Activated CD4-positive, alpha-beta T cell treated with anti-CD3 and anti-CD28 coated beads, Interleukin-2, amount 10 ng/mL, durations not matched to agents 7 days and 5 days (primary cell): ENCODE measurements around the gene SF1. TPM values are rescaled to one million over a fixed set of nuclear protein-coding genes. Genes with fewer than 3 reads are reported as not detected.
A peak's percentile ranks its signal among the peaks of the same experiment; 100 is the strongest.
"Not testable (repeated sequence)": the region's sequence is repeated elsewhere in the genome, so short reads cannot be mapped to it uniquely, and the experiment has no call there.

Experiments
- CTCF ChIA-PET: fragments of 350-600 bp; sonication (Branson Sonifier 250); formaldehyde crosslinking; loops from one replicate; lab custom pipeline; 2021; ENCODE audit warnings: antibody characterized with exemption; lab: Charles Lee
- POLR2A ChIA-PET: fragments of 350-600 bp; sonication (Branson Sonifier 250); formaldehyde crosslinking; loops from one replicate; lab custom pipeline; 2021; ENCODE audit warnings: antibody characterized with exemption; lab: Charles Lee
- DNase-seq: peaks from one replicate; pipeline ENCODE4 v3.0.0-alpha.2; 2020
- H3K27ac Mint-ChIP-seq: one replicate; pipeline ENCODE4 v1.8.0; 2021; ENCODE audit warnings: mild to moderate bottlenecking, moderate library complexity, mixed read lengths
- H3K27me3 Mint-ChIP-seq: one replicate; pipeline ENCODE4 v1.8.0; 2021; ENCODE audit warnings: mixed read lengths
- H3K36me3 Mint-ChIP-seq: one replicate; pipeline ENCODE4 v1.8.0; 2021; ENCODE audit warnings: low read depth, mixed read lengths
- H3K4me1 Mint-ChIP-seq: one replicate; pipeline ENCODE4 v1.8.0; 2021; ENCODE audit warnings: mixed read lengths
- H3K4me3 Mint-ChIP-seq: one replicate; pipeline ENCODE4 v1.8.0; 2021; ENCODE audit warnings: mild to moderate bottlenecking, moderate library complexity, mixed read lengths
- H3K9me3 Mint-ChIP-seq: one replicate; pipeline ENCODE4 v1.8.0; 2021; ENCODE audit warnings: mixed read lengths
- total RNA-seq, 2 experiments: library from RNA; stranded (reverse); gene quantifications; one replicate each; pipeline ENCODE4 v1.2.3, GENCODE V29; 2021

SF1 gene, protein sequence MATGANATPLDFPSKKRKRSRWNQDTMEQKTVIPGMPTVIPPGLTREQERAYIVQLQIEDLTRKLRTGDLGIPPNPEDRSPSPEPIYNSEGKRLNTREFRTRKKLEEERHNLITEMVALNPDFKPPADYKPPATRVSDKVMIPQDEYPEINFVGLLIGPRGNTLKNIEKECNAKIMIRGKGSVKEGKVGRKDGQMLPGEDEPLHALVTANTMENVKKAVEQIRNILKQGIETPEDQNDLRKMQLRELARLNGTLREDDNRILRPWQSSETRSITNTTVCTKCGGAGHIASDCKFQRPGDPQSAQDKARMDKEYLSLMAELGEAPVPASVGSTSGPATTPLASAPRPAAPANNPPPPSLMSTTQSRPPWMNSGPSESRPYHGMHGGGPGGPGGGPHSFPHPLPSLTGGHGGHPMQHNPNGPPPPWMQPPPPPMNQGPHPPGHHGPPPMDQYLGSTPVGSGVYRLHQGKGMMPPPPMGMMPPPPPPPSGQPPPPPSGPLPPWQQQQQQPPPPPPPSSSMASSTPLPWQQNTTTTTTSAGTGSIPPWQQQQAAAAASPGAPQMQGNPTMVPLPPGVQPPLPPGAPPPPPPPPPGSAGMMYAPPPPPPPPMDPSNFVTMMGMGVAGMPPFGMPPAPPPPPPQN
- 100 to 1,000 TPM; 435 to 456 TPM for total RNA-seq

DNA sequence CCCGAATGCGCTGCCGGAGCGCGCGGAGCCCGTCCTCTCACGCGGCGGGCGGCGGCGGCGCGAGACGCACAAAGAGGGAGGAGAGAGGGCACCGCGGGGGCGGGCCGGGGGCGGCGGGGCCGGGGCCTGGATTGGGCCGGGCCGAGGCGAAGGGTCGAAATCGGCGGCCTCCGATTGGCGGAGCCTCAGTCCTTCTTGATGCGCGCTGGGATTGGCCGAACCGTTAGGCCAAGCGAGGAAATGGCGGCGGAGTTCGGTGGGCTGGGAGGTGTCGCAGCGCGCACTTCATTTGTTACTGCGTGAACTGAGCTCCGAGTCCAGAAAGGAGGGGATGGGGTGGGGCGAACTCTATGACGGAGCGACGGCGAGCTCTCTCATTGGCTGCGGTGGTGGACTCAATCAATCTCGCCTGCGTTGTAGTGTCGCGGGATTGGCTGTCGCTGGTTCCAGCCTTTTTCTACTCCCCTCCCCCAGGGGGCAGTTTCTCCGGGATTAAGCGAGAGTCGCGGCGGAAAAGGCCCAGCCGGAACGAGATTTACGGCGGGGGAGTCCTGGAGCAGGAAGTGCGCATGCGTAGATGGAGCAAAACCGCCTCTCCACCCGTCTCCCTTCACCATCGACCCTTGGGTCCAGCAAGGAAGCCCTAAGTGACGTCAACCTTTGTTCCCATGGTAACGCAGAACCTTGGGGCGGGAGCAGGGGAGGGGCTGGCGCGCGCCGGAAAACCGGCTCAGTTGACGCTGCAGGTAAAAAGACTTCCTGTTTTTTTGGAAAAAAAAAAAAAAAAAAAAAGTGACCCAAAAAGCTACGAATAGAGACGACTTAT lies at the start of gene SF1:
SF1 (minus strand) TSS at position 70 of the 826 bp plus-strand sequence. CDS start 150 bp downstream, outside the sequence.
- H3K4me3 Mint-ChIP-seq = peak within 1 kb of the TSS; percentile 97
- no peaks in the 10 kb centered on the region for H3K9me3 Mint-ChIP-seq
- ChIA-PET POLR2A (interaction anchor here (0.6 to 1.0 kb wide), 5 partner anchors 32 to 794 kb away, joined by 3 to 4 read pairs (median 3); partner anchors contain the start of genes RASGRP2 and SAC3D1), CTCF (interaction anchor here (0.6 to 1.8 kb wide), 11 partner anchors 11 to 1891 kb away, joined by 3 to 7 read pairs (median 3); partner anchors contain the start of genes FAU, MRPL49 and RASGRP2)
- no peaks in the 10 kb centered on the region for H3K27me3 Mint-ChIP-seq
- peak within 1 kb of the TSS; percentile 98 for H3K27ac Mint-ChIP-seq
- DNase-seq = peak; percentile 100
- H3K36me3 Mint-ChIP-seq = peaks cover 40% of the 10 kb centered on the region
- peaks cover 54% of the 10 kb centered on the region for H3K4me1 Mint-ChIP-seq

DNA sequence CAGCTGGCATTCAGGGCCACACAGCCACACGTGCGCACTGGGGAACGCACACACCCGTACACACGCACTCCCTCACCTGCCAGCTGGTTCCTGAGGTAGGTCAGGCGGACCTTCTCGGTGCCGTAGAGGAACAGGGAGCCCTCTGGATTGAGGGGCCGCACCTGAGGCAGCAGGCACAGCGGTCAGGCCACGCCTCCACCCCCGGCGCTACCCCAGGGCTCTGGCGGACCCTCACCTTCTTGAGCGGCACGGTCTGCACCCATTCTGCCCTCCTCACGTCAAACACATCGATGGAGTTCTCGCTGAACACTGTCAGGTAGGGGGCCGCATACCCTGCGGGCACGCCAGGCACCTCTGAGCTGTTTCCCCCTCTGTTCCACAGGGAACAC lies 49.1 kb upstream of the SF1 start:
- H3K36me3 Mint-ChIP-seq = no peaks in the 10 kb centered on the region
- no peak overlapping the region for H3K27ac Mint-ChIP-seq
- ChIA-PET CTCF (interaction anchor here (0.8 to 1.6 kb wide), 3 partner anchors 12 to 61 kb away, joined by 3 to 5 read pairs (median 4); partner anchors contain the start of gene CDC42BPG), POLR2A (no interaction called here)
- no peaks in the 10 kb centered on the region for H3K27me3 Mint-ChIP-seq
- DNase-seq = no peak
- no peak overlapping the region for H3K4me3 Mint-ChIP-seq
- H3K9me3 Mint-ChIP-seq = no peaks in the 10 kb centered on the region
- H3K4me1 Mint-ChIP-seq = no peaks in the 10 kb centered on the region

DNA sequence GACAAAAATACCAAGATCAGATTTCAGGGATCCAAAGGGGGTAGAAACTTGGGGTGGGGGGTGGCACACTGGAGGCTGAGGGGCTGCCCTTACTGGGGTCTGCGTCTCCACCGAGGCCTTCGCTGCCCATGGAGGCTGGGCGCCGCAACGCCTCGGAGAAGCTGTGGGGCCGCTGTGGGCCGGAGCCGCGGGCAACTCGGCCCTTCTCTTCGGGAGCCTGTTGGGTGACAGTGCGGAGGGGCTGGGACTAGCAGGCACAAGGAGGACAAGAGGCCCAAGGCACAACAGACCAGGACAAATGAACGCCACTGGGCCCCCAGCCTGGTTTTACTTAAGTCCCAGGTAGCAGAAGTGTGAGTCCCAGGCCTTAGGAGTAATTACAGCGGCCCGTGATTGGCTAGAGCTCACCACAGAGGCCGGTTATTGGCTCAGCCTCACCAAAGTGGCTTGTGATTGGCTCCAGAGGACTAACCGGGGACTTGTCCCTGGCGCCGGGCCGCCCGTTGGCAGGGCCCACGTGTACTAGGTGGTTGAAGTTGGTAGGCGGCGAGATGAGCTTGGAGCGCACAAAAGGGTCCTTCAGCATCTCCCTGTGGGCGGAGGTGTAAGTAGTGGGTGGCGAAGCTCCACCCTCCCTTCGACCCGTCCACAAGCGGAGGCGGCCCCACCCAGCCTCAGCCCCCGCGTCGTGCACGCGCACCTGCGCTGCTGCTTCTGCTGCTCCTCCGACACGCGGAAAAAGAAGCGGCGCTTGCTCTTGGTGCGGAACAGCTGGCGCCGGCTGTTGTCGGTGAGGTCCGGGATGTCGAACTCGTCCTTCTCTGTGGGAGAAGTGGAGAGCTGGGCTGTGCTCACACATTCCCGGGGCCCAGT lies 48.5 kb upstream of the SF1 start:
- POLR2A ChIA-PET = no interaction called here

DNA sequence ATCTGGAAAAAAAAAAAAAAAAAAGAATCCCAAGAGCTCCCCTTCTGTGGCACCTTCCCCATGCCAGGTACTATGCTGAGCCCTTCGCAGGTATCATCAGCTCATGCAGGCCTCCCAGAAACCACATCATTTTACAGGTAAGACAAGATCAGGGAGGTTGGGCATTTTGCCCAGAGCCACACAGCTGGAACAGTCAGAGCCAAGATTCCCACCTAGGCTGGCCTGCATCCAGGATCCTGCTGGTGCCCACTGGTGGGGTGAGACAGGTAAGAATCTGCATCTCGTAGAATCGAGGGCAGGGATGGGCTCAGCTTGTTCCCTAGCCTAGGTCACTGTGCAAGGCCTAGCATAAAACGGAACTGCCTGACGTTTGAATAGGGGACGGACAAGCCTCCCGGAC lies 47.7 kb upstream of the SF1 start:
- H3K27me3 Mint-ChIP-seq = no peaks in the 10 kb centered on the region
- no peak overlapping the region for H3K27ac Mint-ChIP-seq
- no peaks in the 10 kb centered on the region for H3K9me3 Mint-ChIP-seq
- no peaks in the 10 kb centered on the region for H3K4me1 Mint-ChIP-seq
- no peak overlapping the region for H3K4me3 Mint-ChIP-seq
- H3K36me3 Mint-ChIP-seq = no peaks in the 10 kb centered on the region
- POLR2A ChIA-PET = no interaction called here
- no peak for DNase-seq
- CTCF ChIA-PET = interaction anchor here (0.6 to 1.0 kb wide), 2 partner anchors 12 to 18 kb away, joined by 3 read pairs; partner anchors contain the start of gene CDC42BPG

More for the DNA sequence above, 48.5 kb upstream of the SF1 start:
- Mint-ChIP-seq H3K36me3 (no peaks in the 10 kb centered on the region), H3K27ac (no peak overlapping the region), H3K27me3 (no peaks in the 10 kb centered on the region), H3K4me1 (no peaks in the 10 kb centered on the region), H3K9me3 (no peaks in the 10 kb centered on the region), H3K4me3 (no peak overlapping the region)
- CTCF ChIA-PET = interaction anchor here (0.6 to 1.6 kb wide), 4 partner anchors 13 to 61 kb away, joined by 3 to 5 read pairs (median 3); partner anchors contain the start of gene CDC42BPG
- no peak for DNase-seq

DNA sequence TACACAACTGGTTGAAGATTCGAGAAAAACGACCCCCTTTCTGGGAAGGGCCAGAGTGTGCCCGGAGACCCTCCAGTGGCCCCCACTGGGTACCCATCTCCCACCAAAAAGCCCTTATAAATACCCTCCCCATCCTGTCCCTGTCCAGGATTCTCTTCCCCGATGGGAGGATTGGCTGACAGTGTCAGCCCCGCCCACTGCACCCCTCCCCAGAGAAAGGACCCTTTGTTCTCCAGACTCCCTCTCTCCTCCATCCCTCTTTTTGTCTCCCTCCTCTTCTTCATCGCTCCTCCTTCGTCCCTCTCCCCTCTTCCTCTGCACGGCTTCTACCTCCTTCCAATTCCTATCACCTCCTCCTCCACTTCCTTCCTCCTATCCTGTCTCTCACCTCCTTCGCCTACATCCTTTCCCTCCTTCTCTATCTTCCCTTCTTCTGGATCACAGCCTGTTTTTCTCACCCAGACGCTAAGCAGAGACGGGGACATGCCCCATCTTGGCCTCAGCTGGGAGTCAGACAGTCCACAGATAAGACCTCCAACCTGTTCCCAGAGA lies 45.3 kb upstream of the SF1 start:
- no peaks in the 10 kb centered on the region for H3K27me3 Mint-ChIP-seq
- no peaks in the 10 kb centered on the region for H3K9me3 Mint-ChIP-seq
- no peak overlapping the region for H3K4me3 Mint-ChIP-seq
- no peaks in the 10 kb centered on the region for H3K36me3 Mint-ChIP-seq
- POLR2A ChIA-PET = no interaction called here
- CTCF ChIA-PET = interaction anchor here (1.1 to 1.3 kb wide), 2 partner anchors 12 to 21 kb away, joined by 3 read pairs; partner anchors contain the start of gene CDC42BPG
- no peak for DNase-seq
- H3K4me1 Mint-ChIP-seq = no peaks in the 10 kb centered on the region
- H3K27ac Mint-ChIP-seq = peak overlapping the region; percentile 41

DNA sequence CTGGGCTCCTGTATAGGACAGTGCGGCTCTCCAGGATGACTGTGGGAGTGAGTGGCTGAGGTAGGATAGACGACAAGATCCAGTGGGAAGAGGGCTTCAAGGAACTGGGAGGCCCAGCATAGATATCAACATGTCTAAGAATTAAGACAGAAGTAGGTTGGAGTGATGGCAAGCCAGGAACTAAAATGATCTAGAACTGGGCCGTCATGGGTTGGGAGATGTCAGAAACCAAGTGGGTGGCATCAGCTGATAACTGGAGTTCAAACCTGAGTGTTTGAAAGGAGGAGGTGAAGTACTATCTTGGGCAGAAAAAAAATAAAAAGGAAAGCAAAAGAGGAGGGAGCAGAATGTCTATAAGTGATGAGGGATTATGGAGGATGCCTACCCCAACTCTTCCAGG lies 39.1 kb upstream of the SF1 start:
- Mint-ChIP-seq H3K4me3 (no peak overlapping the region), H3K27me3 (no peaks in the 10 kb centered on the region), H3K9me3 (no peaks in the 10 kb centered on the region), H3K27ac (no peak overlapping the region), H3K36me3 (no peaks in the 10 kb centered on the region), H3K4me1 (no peaks in the 10 kb centered on the region)
- DNase-seq = no peak
- ChIA-PET CTCF (interaction anchor here (0.6 to 1.0 kb wide), 2 partner anchors 17 to 256 kb away, joined by 3 read pairs; no protein-coding TSS in a partner anchor), POLR2A (no interaction called here)

DNA sequence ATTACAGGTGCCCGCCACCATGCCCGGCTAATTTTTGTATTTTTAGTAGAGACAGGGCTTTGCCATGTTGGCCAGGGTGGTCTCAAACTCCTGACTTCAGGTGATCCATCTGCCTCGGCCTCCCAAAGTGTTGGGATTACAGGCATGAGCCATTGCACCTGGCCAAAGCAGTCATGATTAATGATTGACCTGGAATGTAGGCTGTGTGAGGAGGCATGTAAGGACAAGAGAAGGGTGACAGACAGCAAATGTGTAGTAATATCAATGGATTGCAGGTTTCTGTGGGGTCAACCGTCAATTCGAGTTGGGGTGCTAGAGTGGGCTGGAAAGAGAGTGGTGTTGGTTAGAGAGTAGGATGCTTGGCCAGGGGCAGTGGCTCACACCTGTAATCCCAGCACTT lies 37.1 kb upstream of the SF1 start:
- CTCF ChIA-PET, H3K9me3 Mint-ChIP-seq, POLR2A ChIA-PET, H3K27ac Mint-ChIP-seq, H3K4me3 Mint-ChIP-seq, H3K27me3 Mint-ChIP-seq, DNase-seq, H3K4me1 Mint-ChIP-seq, H3K36me3 Mint-ChIP-seq: not testable (repeated sequence)

DNA sequence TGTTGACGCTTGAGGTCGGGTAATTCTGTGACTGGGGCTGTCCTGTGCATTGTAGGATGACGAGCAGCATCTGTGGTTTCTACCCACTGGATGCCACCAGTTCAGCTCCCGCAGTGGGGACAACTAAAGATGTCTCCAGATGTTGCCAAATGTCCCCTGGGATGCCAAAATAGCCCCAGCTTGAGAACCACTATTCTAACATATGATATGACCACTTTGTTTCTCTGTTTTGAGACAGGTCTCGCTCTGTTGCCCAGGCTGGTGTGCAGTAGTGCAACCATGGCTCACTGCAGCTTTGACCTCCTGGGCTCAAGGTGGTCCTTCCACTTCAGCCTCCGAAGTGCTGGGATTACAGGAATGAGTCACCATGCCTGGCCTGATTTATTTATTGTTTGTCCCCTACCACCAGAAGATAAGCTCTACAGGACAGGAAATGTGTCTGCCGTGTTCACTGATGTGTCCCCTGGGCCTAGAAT lies 36.4 kb upstream of the SF1 start:
- H3K27ac Mint-ChIP-seq = no peak overlapping the region
- no peaks in the 10 kb centered on the region for H3K9me3 Mint-ChIP-seq
- H3K4me3 Mint-ChIP-seq = no peak overlapping the region
- no peaks in the 10 kb centered on the region for H3K36me3 Mint-ChIP-seq
- no peak for DNase-seq
- POLR2A ChIA-PET = no interaction called here
- CTCF ChIA-PET = no interaction called here
- no peaks in the 10 kb centered on the region for H3K27me3 Mint-ChIP-seq
- peaks cover 11% of the 10 kb centered on the region for H3K4me1 Mint-ChIP-seq

DNA sequence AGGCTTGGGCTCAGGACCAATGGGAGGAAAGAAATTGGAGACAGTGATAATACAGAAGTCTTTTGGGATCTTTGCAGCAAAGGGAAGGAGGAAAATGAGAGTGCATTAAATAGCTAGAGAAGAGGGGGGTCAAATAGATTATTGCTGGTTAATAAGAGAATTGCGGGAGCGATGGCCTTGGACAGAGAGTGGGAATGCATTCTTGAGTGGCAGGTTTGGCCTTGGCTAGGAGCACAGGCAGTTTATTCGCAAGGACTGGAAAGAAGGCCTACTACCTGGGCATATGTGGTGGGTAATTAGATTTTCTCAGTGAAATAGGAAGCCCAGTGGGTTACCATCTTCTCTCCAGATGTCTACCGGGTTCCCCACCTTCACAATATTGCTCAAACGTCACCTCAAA lies 35.5 kb upstream of the SF1 start:
- ChIA-PET CTCF (interaction anchor here (0.6 to 0.7 kb wide), 2 partner anchors 13 to 478 kb away, joined by 3 read pairs; no protein-coding TSS in a partner anchor), POLR2A (no interaction called here)
- H3K4me3 Mint-ChIP-seq = no peak overlapping the region
- no peaks in the 10 kb centered on the region for H3K9me3 Mint-ChIP-seq
- H3K4me1 Mint-ChIP-seq = peaks cover 18% of the 10 kb centered on the region
- DNase-seq = no peak
- H3K27ac Mint-ChIP-seq = no peak overlapping the region
- H3K36me3 Mint-ChIP-seq = peaks cover 4% of the 10 kb centered on the region
- no peaks in the 10 kb centered on the region for H3K27me3 Mint-ChIP-seq

DNA sequence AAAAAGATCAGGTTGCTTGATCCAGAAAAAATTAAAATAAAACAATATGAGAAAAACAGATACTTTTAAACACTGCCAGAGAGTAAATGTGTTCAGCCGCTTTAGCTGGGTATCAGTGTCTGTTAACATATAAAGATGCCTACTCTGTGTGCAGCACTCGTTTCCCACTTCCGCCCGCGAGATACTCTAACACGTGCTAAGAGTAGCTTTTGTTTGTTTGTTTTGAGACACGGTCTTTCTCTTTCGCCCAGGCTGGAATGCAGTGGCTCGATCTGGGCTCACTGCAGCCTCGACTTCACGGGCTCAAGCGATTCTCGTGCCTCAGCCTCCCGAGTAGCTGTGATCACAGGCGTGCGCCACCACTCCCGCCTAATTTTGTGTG lies 32.5 kb upstream of the SF1 start:
- peak overlapping the region; percentile 96 for H3K4me3 Mint-ChIP-seq
- H3K9me3 Mint-ChIP-seq = no peaks in the 10 kb centered on the region
- CTCF ChIA-PET = interaction anchor here (0.6 to 1.8 kb wide), 7 partner anchors 10 to 267 kb away, joined by 3 to 9 read pairs (median 3); partner anchors contain the start of gene CDC42BPG
- H3K36me3 Mint-ChIP-seq = peaks cover 18% of the 10 kb centered on the region
- peaks cover 25% of the 10 kb centered on the region for H3K4me1 Mint-ChIP-seq
- H3K27ac Mint-ChIP-seq = peak overlapping the region; percentile 94
- no peaks in the 10 kb centered on the region for H3K27me3 Mint-ChIP-seq
- POLR2A ChIA-PET = interaction anchor here (0.8 to 1.0 kb wide), 2 partner anchors 32 to 694 kb away, joined by 3 to 4 read pairs; no protein-coding TSS in a partner anchor
- DNase-seq = peak; percentile 76
